ENCODE measurements around the gene LDLRAD2. TPM values are rescaled to one million over a fixed set of nuclear protein-coding genes. Genes with fewer than 3 reads are reported as not detected.
"Not testable (repeated sequence)": the region's sequence is repeated elsewhere in the genome, so short reads cannot be mapped to it uniquely, and the experiment has no call there.

LDLRAD2 gene, protein sequence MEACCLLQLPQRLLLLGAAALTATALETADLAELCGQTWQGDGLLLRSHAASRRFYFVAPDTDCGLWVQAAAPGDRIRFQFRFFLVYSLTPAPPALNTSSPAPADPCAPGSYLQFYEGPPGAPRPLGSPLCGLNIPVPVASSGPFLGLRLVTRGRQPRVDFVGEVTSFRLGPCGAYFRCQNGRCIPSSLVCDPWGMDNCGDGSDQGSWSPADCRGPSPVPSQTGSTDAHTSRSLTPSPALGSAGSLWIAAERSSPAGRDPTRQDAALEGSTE
- total RNA-seq, result not detected

DNA sequence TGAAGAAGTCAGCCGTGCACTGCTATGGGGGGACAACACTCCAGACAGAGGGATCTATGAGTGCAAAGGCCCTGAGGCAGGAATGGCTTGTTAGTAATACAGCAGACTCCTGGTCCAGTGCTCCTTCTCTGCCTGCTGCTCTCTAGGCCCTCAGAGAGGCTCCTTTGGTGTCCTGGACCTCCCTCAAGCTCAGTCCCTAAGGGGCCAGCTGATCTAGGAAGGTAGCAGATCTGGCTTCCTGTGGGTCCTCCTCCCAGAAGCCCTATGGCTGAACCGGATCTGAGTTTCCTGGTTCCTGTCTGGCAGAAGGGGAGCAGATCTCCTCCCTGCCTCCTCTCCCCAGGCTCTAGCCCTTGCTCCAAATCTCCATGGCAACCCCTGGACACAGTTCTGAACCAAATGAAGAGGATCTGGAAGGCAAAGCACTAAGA is at the start of gene LDLRAD2:
LDLRAD2 (plus strand) TSS at position 391 of the 431 bp plus-strand sequence. CDS start 187 bp downstream, outside the sequence.
- ATAC-seq (peak; percentile 46), DNase-seq (ENCODE audit: low spot score) (no peak)

DNA sequence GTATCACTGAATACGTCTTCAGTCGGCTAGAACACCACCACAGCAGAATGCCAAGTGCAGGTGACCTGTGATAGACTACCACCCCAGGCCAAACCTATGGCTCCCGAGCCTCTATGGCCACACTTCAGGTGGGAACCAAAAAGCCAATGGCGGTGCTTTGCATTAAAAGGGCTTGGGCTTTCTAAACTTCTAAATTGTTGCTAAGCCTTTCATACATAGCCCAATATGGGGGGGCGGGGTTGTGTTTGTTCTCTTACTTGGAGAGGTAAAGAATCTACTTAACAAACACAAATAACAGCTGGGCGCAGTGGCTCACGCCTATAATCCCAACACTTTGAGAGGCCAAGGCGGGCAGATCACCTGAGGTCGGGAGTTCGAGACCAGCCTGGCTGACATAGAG is 48.8 kb upstream of the LDLRAD2 start:
- no peak for ATAC-seq
- DNase-seq (ENCODE audit: low spot score), result no peak

DNA sequence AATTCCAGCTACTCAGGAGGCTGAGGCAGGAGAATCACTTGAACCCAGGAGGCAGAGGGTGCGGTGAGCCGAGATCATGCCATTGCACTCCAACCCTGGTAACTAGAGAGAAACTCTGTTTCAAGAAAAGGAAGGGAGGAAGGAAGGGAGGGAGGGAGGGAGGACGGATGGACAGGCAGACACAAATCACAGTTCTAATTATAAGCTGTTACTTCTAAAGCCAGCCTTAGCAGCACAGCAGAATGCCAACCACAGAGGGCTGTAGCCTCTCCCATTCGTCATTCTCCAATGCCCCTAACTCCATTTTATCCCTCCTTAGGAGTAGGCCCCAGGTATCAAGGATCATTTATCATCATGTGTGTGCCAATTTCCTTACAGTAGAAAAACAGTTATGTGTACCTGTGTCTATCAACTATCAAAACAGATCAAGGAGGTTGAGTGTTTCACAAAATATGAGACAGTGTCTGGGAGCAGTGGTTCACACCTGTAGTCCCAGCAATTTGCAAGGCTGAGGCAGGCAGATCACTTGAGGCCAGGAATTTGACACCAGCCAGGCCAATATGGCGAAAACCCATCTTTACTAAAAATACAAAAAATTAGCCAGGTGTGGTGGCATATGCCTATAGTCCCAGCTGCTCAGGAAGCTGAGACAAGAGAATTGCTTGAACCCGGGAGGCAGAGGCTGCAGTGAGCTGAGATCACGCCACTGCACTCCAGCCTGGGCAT is 48.2 kb upstream of the LDLRAD2 start:
- no peak for DNase-seq (ENCODE audit: low spot score)

DNA sequence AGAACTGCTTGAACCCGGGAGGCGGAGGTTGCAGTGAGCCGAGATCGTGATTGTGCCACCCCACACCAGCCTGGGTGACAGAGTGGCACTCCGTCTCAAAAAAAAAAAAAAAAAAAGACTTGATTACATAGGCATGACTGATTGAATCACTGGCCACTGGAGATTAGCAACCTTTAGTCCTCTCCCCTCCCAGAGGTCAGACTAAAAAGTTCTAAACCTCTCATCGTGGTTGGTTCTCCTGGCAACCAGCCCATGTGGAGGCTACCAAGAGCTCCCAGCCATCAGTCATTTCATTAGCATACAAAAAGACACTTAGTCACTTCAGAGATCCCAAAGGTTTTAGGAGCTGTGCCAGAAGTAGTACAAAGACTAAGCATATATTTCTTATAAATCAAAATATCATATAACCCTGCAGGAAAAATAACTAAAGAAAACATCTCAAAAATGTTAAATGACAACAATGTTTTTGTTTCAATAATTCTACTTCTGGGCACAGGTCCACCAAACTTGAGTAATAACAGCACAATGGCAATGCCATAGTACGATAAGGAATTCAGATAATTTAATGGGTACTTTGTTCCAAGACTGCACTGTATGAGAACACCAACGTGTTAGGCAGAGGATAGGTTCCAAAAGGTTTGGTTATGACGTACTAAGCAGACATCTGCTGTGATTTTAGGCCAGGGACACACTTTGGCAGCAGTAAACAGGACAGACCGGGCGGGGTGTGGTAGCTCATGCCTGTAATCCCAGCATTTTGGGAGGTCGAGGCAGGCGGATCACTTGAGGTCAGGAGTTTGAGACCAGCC is 47.2 kb upstream of the LDLRAD2 start:
- ATAC-seq (peak; percentile 72), DNase-seq (ENCODE audit: low spot score) (no peak)

More for the DNA sequence above, 48.2 kb upstream of the LDLRAD2 start:
- ATAC-seq, result no peak

DNA sequence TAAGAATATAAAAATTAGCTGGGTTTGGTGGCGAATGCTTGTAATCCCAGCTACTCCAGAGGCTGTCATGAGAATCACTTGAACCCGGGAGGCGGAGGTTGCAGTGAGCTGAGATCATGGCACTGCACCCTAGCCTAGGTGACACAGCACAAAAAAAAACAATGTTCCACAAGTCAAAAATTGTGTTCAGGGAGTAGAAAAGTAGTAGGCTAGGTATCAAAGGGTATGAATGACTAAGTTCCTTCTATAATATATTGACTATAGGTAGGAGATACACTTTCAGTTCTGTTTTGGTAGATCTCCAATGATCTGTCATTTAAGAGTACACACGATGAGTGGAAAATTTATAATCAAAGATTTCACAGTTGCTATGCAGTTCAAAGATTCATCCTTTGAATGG is 45.9 kb upstream of the LDLRAD2 start:
- ATAC-seq (no peak), DNase-seq (ENCODE audit: low spot score) (no peak)

DNA sequence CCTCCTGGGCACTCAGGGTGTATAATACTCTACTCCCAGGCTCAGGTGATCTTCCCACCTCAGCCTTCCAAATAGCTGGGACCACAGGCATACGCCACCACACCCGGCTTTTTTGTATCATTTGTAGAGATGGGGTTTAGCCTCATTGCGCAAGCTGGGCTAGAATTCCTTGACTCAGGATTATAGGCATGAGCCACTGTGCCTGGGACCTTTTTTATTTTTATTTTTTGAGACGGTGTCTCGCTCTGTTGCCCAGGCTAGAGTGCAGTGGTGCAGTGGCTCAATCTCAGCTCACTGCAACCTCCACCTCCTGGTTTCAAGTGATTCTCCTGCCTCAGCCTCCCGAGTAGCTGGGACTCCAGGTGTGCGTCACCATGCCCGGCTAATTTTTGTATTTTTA is 45.0 kb upstream of the LDLRAD2 start:
- not testable (repeated sequence) for DNase-seq (ENCODE audit: low spot score); ATAC-seq

DNA sequence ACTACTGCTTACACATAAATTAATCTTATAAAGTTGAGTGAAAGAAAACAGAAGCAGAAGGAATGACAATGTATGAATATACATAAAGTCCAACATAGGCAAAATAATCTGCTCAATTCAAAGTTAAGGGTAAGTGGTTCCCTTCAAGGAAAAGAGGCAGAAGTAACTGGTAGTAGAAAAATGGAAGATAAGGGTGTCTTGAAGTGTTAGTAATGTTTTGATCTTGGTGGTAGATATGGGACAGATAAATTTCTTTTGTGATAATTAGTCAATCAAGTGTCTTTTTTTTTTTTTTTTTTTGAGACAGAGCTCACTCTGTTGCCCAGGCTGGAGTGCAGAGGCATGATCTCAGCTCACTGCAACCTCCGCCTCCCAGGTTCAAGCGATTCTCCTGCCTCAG is 41.9 kb upstream of the LDLRAD2 start:
- ATAC-seq, result no peak
- no peak for DNase-seq (ENCODE audit: low spot score)

DNA sequence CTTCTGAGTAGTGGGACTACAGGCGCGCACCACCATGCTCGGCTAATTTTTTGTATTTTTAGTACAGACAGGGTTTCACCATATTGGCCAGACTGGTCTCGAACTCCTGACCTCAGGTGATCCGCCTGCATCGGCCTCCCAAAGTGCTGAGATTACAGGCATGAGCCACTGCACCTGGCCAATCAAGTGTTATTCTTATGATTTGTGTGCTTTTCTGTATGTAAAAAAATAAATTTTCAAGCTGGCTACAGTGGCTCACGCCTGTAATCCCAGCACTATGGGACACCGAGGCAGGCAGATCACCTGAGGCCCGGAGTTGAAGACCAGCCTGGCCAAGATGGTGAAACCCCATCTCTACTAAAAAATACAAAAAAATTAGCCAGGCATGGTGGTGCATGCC is 41.5 kb upstream of the LDLRAD2 start:
- not testable (repeated sequence) for ATAC-seq

DNA sequence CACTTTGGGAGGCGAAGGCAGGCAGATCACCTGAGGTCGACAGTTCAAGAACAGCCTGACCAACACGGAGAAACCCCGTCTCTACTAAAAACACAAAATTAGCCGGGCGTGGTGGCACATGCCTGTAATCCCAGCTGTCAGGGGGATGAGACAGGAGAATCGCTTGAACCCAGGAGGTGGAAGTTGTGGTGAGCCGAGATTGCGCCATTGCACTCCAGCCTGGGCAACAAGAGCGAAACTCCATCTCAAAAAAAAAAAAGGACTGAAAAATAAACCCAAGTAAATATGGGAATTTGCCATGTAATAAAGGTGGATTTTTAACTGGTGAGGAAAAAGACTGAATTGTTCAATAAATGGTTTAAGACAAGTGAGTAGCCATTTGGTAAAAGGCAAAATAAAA is 40.4 kb upstream of the LDLRAD2 start:
- DNase-seq (ENCODE audit: low spot score), result peak; percentile 38
- not testable (repeated sequence) for ATAC-seq

More for the DNA sequence above, 41.5 kb upstream of the LDLRAD2 start:
- peak; percentile 26 for DNase-seq (ENCODE audit: low spot score)

DNA sequence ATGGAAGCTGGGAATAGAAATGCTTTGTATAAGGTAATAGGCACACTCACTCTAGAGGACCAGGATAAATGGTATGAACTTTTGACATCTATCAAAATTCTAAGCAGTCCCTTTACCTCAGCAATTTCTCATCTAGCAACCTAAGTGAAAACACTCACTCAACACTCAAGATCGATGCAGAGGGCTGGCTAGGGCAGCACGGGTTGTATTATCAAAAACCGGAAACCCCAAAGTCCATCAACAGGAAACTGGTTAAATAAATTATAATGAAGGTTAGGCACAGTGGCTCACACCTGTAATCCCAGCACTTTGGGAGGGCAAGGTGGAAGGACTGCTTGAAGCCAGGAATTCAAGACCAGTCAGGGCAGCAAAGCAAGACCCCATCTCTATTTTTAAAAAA is 38.5 kb upstream of the LDLRAD2 start:
- DNase-seq (ENCODE audit: low spot score), result no peak
- no peak for ATAC-seq

DNA sequence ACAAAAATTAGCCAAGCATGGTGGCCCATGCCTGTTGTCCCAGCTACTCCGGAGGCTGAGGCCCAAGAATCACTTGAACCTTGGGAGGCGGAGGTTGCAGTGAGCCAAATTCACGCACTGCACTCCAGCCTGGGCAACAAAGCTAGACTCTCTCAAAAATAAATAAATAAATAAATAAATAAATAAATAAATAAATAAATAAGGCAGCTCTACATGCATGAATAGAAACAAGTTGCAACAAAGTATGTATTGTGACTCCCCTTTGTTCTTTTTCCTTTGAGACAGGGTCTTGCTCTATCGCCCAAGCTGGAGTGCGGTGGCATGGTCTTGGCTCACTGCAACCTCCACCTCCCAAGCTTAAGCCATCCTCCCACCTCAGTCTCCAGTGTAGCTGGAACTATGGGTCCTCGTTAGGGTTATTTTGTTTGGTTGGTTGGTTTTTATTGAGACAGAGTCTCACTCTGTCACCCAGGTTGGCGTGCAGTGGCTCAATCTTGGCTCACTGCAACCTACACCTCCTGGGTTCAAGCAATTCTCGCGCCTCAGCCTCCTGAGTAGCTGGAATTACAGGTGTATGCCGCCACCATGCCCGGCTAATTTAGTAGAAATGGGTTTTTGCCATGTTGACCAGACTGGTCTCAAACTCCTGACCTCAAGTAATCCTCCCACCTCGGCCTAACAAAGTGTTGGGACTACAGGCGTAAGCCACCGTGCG is 37.1 kb upstream of the LDLRAD2 start:
- ATAC-seq, result no peak
- DNase-seq (ENCODE audit: low spot score), result no peak

DNA sequence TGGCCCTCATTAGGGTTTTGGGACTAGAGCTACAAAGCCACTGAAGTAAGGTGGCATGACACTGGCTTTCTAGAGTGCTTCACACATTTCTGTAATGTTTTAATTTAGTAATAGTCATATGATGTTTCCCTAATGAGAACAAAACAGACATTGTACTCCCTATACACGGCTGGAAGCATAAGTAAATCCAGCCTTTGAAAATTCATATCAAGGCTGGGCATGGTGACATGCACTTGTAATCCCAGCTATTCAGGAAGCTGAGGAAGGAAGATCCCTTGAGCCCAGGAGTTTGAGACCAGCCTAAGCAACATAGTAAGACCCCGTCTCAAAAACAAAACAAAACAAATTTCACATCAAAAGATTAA is 36.5 kb upstream of the LDLRAD2 start:
- no peak for DNase-seq (ENCODE audit: low spot score)
- no peak for ATAC-seq

DNA sequence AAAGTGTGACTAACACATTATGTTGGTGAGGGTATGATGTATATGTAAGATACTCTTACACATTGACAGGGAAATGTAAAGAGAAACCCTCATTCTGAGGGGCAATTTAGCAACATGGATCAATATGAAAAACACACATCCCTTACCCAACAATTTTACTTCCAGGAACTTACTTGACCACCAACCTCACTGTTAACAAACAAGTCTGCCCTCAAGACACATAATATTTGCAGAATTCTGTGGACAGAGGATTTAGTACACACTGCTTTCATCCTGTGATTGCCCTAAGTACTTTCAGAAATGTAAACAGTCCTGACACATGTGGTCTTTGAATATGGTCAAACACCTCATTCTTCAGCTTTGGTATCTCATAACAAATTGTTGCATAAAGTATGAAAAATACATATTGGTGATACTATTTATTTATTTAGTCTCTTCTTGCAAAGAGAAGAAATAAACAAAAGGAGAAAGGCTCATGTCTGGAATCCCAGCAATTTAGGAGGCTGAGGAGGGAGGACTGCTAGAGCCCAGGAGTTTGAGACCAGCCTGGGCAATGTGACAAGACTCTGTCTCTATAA is 36.0 kb upstream of the LDLRAD2 start:
- no peak for DNase-seq (ENCODE audit: low spot score)
- ATAC-seq, result no peak

DNA sequence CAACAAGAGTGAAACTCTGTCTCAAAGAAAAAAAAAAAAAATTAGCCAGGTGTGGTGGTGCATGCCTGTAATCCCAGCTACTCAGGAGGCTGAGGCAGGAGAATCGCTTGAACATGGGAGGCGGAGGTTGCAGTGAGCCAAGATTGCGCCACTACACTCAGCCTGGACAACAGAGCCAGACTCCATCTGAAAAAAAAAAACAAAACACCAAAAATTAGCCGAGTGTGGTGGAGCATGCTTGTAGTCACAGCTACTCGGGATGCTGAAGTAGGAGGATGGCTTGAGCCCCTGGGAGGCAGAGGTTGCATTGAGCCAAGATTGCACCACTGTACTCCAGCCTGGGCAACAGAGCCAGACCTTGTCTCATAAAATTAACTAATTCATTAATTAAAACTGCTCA is 35.1 kb upstream of the LDLRAD2 start:
- DNase-seq (ENCODE audit: low spot score); ATAC-seq: not testable (repeated sequence)

DNA sequence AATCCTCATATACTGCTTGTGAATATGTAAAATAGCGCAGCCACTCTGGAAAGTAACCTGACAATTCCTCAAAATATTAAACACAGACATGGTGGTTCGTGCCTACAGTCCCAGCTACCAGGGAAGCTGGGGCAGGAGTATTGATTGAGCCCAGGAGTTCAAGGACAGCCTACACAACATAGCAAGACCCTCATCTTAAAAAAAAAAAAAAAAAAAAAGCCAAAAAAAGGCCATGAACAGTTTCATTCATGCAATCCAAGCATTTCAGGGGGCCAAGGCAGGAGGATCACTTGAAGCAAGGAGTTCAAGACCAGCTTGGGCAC is 33.7 kb upstream of the LDLRAD2 start:
- DNase-seq (ENCODE audit: low spot score) (no peak), ATAC-seq (no peak)

DNA sequence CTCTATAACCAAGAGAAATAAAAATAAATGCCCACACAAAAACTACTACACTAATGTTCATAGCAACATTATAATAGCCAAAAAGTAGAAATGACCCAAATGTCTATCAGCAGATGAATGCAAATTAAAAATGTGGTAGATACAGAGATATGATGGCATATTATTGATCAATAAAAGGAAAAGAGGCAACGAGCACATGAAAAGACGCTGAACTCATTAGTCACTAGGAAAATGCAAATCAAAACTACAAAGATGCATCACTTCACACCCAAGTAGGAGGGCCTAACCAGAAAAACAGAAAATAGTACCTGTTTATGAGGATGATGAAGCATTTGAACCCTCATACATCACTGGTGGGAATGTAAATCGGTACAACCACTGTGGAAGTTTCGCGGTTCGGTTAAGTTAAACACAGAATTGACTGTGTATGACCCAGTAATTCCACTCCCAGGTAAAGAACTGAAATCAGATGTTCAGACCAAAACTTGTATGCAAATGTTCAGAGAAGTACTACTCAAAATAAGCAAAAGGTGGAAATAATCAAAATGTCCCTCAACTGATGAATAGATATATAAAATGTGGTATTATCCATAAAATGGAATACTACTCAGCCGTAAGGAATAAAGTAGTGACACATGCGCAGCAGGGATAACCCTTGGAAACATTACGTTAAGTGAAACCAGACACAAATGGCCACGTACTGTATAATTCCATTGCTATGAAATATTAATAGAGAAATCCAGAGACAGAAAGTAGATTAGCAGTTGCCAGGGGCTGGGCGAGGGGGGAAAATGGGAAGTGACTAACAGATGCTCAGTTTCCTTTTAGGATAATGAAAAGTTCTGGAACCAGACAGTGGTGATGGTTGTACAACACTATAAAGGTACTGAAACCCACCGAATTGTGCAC is 32.2 kb upstream of the LDLRAD2 start:
- DNase-seq (ENCODE audit: low spot score) (no peak), ATAC-seq (no peak)

DNA sequence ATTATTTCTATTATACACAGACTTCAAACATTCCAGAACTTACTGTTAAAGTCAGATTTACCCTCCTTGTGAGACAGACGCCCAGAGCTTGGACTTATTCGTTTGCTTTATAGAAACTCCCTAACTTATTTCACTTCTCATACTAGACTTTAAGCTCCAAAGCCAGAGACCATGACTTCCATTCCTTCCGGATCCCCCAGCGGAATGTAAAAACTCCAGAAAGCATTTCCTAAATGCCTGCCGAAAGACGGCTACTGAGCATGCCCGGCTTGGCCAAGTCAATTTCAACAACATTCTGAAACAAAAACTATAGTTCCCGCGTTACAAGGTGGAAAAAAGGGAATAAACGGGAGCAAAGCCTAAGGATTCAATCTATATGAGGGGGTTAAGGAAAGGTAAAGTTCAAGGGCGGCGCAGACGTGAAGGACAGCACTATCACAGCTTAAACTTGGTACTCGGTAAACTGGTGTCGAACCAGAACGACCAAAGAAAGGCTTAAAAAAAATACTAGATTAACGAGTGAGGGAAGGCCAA is 30.2 kb upstream of the LDLRAD2 start:
- no peak for ATAC-seq
- no peak for DNase-seq (ENCODE audit: low spot score)

DNA sequence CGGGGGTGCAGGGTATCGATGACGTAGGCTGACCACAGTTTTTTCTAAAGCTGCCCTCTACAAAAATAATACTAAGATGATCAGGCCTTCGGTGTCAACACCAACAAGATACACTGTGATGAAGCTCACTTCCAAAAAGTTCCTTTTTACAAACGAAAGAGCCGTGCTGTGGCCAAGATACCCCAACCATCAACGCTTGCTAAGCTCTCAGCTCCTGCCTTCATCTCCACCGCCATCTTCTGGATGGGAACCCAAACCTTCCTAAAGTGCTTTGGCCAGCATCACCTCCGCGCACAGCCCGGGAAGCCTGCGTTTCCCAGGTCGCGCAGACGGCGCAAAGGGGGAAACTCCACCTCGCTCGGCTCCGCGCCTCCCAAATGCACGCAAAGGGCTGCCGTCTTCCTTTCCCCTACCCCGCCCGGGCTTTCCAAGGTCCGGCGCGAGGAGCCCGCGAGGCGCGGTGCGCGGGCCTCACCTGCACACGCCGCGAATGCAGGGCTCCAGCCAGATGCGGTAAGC is 29.7 kb upstream of the LDLRAD2 start:
- DNase-seq (ENCODE audit: low spot score) (no peak), ATAC-seq (peak; percentile 47)

Measured in left lobe of liver (tissue), 2 donors.